ENCODE data around the gene USP31.
"Not testable (repeated sequence)": the region's sequence is repeated elsewhere in the genome, so short reads cannot be mapped to it uniquely, and the experiment has no call there.

GRCh38 chr16:23094136-23094535 lies 55.1 kb downstream of the USP31 start:
- TF ChIP-seq ZNF512, KAT7 (CRISPR knock-in tag; IDR thresholded peaks at IDR 0.05; ENCODE audit: borderline replicate concordance): not testable (repeated sequence)
- TF ChIP-seq, protein P1, sequence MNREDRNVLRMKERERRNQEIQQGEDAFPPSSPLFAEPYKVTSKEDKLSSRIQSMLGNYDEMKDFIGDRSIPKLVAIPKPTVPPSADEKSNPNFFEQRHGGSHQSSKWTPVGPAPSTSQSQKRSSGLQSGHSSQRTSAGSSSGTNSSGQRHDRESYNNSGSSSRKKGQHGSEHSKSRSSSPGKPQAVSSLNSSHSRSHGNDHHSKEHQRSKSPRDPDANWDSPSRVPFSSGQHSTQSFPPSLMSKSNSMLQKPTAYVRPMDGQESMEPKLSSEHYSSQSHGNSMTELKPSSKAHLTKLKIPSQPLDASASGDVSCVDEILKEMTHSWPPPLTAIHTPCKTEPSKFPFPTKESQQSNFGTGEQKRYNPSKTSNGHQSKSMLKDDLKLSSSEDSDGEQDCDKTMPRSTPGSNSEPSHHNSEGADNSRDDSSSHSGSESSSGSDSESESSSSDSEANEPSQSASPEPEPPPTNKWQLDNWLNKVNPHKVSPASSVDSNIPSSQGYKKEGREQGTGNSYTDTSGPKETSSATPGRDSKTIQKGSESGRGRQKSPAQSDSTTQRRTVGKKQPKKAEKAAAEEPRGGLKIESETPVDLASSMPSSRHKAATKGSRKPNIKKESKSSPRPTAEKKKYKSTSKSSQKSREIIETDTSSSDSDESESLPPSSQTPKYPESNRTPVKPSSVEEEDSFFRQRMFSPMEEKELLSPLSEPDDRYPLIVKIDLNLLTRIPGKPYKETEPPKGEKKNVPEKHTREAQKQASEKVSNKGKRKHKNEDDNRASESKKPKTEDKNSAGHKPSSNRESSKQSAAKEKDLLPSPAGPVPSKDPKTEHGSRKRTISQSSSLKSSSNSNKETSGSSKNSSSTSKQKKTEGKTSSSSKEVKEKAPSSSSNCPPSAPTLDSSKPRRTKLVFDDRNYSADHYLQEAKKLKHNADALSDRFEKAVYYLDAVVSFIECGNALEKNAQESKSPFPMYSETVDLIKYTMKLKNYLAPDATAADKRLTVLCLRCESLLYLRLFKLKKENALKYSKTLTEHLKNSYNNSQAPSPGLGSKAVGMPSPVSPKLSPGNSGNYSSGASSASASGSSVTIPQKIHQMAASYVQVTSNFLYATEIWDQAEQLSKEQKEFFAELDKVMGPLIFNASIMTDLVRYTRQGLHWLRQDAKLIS (CRISPR knock-in tag; IDR thresholded peaks at IDR 0.05; ENCODE audit: borderline replicate concordance): not testable (repeated sequence)

Data from WTC11 (cell line).